ENCODE data around the gene SRRM4.
"Not testable (repeated sequence)": the region's sequence is repeated elsewhere in the genome, so short reads cannot be mapped to it uniquely, and the experiment has no call there.

Gene SRRM4

GRCh38 chr12:119069147-119069642, 87.9 kb downstream of the SRRM4 start:
- no peak for DNase-seq (ENCODE audit: low read depth in 1 of 2, low spot score in 1 of 2)

- DNase-seq (ENCODE audit: low read depth in 1 of 2, low spot score in 1 of 2), result no peak
Measured at GRCh38 chr12:119071176-119071575, 89.8 kb downstream of the SRRM4 start.

- DNase-seq (ENCODE audit: low read depth in 1 of 2, low spot score in 1 of 2), result no peak
Measured at GRCh38 chr12:119071638-119072231, 90.4 kb downstream of the SRRM4 start.

GRCh38 chr12:119072440-119072839, 91.1 kb downstream of the SRRM4 start:
- no peak for DNase-seq (ENCODE audit: low read depth in 1 of 2, low spot score in 1 of 2)

GRCh38 chr12:119075222-119075787, 94.0 kb downstream of the SRRM4 start:
- DNase-seq (ENCODE audit: low read depth in 1 of 2, low spot score in 1 of 2), result no peak

- DNase-seq (ENCODE audit: low read depth in 1 of 2, low spot score in 1 of 2), result no peak
Measured at GRCh38 chr12:119075918-119076317, 94.6 kb downstream of the SRRM4 start.

GRCh38 chr12:119079530-119079929, 98.2 kb downstream of the SRRM4 start:
- DNase-seq (ENCODE audit: low read depth in 1 of 2, low spot score in 1 of 2), result no peak

GRCh38 chr12:119082016-119082415, 100.7 kb downstream of the SRRM4 start:
- DNase-seq (ENCODE audit: low read depth in 1 of 2, low spot score in 1 of 2), result no peak

- no peak for DNase-seq (ENCODE audit: low read depth in 1 of 2, low spot score in 1 of 2)
Measured at GRCh38 chr12:119082496-119082895, 101.2 kb downstream of the SRRM4 start.

GRCh38 chr12:119088685-119089379, 107.5 kb downstream of the SRRM4 start:
- DNase-seq (ENCODE audit: low read depth in 1 of 2, low spot score in 1 of 2), result no peak

GRCh38 chr12:119089380-119090013, 108.2 kb downstream of the SRRM4 start:
- DNase-seq (ENCODE audit: low read depth in 1 of 2, low spot score in 1 of 2), result no peak

GRCh38 chr12:119090276-119090675, 108.9 kb downstream of the SRRM4 start:
- DNase-seq (ENCODE audit: low read depth in 1 of 2, low spot score in 1 of 2), result no peak

GRCh38 chr12:119090865-119091264, 109.5 kb downstream of the SRRM4 start:
- DNase-seq (ENCODE audit: low read depth in 1 of 2, low spot score in 1 of 2), result no peak

GRCh38 chr12:119096429-119097202, 115.3 kb downstream of the SRRM4 start:
- DNase-seq (ENCODE audit: low read depth in 1 of 2, low spot score in 1 of 2), result no peak

GRCh38 chr12:119100933-119101332, 119.6 kb downstream of the SRRM4 start:
- no peak for DNase-seq (ENCODE audit: low read depth in 1 of 2, low spot score in 1 of 2)

- DNase-seq (ENCODE audit: low read depth in 1 of 2, low spot score in 1 of 2), result no peak
Measured at GRCh38 chr12:119102274-119102673, 120.9 kb downstream of the SRRM4 start.

- no peak for DNase-seq (ENCODE audit: low read depth in 1 of 2, low spot score in 1 of 2)
Measured at GRCh38 chr12:119102714-119103113, 121.4 kb downstream of the SRRM4 start.

GRCh38 chr12:119104969-119105368, 123.6 kb downstream of the SRRM4 start:
- not testable (repeated sequence) for DNase-seq (ENCODE audit: low read depth in 1 of 2, low spot score in 1 of 2)

- no peak for DNase-seq (ENCODE audit: low read depth in 1 of 2, low spot score in 1 of 2)
Measured at GRCh38 chr12:119113496-119113986, 132.2 kb downstream of the SRRM4 start.

GRCh38 chr12:119114294-119114693, 133.0 kb downstream of the SRRM4 start:
- DNase-seq (ENCODE audit: low read depth in 1 of 2, low spot score in 1 of 2), result no peak

- DNase-seq (ENCODE audit: low read depth in 1 of 2, low spot score in 1 of 2), result no peak
Measured at GRCh38 chr12:119115296-119115905, 134.1 kb downstream of the SRRM4 start.
